HG03469 (cell line): Measurements from ENCODE around the gene POU3F1.

Experiments used
- ATAC-seq: cut with Tn5 transposase; IDR thresholded peaks from one replicate; pipeline ENCODE4 v1.9.1; 2021; ENCODE audit warnings: mild to moderate bottlenecking, moderate library complexity, moderate number of reproducible peaks; ENCODE audit not compliant: unreplicated experiment

The POU3F1 gene

DNA sequence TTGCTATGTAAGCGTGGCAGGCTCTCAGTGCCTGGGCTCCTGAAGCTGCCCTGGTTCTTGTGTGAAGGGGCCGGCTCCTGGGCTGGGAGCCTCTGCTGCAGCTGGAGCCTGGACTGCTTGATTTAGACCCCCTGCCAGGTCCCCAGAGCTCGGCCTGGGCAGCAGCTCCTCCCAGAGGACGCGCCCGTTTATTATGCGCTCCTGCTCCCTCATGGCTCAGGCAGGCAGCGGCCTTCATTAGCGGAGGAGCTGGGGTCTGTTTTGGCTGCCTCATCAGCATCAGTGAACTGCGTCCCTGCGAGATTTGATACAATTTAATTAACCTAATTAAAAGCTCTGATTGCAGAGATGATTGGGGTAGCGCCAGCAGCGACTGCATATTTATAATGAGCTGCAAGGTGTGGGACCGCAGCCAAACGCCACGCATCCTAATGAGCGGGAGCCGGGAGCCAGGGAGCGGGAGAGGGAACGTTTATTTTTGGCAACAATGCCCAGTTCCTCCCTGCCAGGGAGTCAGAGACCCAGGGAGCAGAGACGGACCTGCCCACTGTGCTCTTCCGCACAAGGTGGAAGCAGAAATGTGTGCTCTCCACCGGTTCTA, 17.4 kb downstream of the POU3F1 start:
- ATAC-seq: no peak

DNA sequence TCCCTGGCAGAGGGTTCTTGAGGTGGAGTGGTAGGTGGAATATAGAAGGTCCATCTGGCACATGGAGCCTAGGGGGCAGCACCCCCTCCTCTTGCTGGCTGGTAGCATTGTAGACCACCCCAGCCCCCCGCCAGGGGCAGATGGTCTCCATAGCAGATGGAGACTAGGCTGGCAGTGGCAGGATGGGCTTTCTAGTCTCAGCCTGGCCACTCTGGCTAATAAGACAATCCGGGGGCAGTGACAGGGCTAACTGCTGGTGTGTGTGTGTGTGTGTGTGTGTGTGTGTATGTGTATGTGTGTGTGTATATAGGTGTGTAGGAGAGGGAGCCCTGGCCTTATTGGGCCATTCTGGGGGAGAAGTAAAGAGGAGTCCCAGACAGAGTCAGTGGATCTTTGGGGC, 17.9 kb downstream of the POU3F1 start:
- no peak for ATAC-seq

DNA sequence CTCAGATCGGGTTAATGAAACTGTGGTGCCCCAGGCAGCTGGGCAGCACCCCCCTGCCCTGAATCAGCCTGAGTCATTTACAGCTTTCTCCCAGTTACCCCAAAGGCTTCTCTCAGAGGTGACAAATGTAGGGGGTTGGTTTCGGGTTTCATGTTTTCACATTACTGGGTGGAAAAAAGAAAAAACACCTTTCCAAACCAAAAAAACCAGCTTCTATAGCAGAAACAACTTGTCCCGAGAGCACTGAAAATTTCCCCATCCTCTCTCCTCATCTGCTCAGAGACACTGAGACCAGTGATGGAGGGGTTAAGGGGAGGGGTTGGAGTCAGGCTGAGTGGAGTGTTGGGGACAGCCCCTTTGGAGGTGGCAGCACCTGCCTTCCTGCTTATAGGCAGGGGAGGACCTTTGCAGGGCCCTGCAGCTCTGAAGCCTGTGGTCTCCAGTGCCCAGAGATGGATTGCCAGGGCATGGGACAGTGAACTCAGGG, 18.4 kb downstream of the POU3F1 start:
- ATAC-seq: peak; percentile 47

- ATAC-seq: peak; percentile 9
Observed at GRCh38 chr1:38027201-38028104, 19.1 kb downstream of the POU3F1 start.

DNA sequence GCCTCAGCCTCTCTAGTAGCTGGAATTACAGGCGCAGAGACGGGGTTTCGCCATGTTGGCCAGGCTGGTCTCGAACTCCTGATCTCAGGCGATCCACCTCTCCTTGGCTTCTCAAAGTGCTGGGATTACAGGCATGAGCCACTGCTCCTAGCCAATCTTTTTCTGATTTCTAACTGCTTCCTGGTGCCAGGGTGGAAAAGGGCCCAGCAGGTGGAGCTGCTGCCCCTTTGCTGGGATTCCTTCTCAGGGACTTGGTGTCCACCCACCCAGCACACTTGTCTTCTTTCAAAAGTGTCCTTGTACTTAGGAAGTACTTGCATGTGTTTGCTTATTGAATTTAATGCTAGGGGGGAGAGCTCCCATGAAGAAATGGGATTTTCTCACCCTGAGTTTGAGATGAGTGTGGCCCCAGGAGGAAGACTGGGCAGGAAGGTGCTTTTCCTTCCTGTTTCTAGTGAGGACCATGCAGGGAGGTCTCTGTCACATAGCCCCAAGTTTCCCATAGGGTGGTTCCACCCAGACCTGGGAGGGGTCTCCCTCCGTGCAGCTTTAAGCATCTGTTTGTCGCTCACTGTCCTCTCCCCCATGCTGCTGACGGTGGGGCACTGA, 19.9 kb downstream of the POU3F1 start:
- ATAC-seq: no peak

DNA sequence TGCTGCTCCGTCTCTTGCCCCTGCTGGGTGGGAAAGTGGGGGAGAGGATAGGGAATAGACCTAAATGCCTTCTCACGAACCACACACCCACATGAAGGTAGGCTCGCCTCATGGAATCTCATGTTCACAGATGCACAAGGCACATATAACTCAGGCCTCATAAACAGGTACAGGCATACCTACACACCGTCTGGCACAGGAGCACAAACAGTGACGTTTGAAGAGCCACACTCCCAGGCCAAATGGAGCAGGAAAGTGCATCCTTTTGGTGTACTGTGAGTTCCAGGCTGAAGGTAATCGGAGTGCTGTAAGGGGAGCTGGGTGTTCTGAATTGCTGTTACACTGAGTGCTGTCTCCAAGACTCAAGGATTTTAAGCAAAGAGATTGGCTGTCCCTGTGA, 20.9 kb downstream of the POU3F1 start:
- no peak for ATAC-seq

DNA sequence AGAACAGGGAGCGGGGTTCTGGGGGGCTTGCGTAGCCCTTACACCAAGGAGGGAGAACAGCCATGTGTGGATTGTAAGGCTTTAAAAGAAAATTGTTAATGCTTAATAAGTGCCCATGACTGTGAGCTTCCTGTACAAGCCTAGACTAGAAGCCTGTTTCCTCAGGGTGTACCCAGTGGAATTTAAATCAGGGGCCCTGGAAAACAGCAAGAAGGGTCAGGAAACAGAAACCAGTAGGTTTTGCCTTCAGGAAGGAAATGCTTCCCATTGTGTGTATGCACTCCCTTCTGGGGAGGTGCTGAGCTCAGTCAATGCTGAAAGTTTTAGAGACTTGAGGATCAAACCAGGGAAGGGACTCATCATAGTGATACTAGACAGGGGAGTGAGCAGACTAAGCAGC, 21.4 kb downstream of the POU3F1 start:
- ATAC-seq: no peak

DNA sequence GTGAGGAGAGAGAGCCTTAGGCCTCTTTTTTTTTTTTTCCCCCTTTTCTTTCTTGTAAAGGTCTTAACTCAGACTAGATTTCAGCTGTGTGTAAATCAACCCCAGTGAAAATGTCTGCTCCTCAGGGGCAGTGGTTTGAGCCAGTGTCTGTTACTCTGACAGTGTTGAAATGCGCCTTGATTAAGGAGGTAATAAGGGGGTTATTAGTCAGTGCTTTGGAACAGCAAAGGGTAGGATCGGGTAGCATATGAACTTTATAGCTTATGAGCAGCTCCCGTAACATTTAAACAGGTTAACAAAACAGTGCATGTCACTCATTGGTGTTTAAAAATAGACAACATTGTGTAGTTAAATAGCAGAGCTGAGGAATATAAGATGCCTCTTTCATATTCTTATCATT, 23.8 kb downstream of the POU3F1 start:
- no peak for ATAC-seq

DNA sequence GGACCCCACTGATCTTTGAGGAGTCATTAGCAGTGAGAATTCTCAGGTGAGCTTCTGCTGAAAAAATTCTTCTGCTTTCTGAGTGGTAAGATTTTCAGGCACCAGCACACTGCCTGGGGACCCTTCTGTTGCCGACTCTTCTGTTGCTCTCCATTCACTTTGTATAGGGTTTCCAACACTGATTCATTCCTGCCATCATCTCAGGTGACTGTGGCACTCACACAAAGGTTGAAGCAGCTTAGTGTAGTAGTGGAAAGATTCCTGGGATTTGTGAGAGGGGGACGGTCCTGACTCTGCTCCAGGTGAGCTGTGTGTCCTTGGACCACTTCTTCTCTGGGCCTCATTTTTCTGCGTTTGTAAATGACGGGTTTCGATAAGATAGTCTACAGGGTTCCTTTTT, 24.6 kb downstream of the POU3F1 start:
- no peak for ATAC-seq

- no peak for ATAC-seq
Observed at GRCh38 chr1:38020396-38020795, 26.2 kb downstream of the POU3F1 start.

- ATAC-seq: no peak
Observed at GRCh38 chr1:38018864-38019343, 27.7 kb downstream of the POU3F1 start.

- no peak for ATAC-seq
Observed at GRCh38 chr1:38015978-38016725, 30.4 kb downstream of the POU3F1 start.

DNA sequence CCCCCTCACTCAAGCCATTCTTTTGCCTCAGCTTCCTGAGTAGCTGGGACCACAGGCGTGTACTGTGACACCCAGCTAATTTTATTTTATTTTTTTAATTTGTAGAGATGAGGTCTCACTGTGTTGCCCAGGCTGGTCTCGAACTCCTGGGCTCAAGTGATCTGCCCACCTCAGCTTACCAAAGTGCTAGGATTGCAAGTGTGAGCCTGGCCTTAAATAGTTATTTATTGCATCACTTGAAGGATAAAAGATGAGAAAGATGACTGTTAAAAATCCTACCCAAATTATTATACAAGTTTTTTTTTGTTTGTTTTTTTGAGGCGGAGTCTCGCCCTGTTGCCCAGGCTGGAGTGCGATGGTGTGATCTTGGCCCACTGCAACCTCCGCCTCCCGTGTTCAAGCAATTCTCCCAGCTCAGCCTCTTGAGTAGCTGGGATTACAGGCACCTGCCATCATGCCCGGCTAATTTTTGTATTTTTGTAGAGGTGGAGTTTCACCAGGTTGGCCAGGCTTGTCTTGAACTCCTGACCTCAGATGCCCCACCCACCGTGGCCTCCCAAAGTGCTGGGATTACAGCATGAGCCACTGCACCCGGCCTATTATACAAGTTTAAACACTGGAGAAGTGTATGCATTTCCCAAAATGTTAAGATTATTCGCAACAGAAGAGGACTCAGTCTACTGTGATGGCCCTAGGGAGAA, 31.7 kb downstream of the POU3F1 start:
- no peak for ATAC-seq

DNA sequence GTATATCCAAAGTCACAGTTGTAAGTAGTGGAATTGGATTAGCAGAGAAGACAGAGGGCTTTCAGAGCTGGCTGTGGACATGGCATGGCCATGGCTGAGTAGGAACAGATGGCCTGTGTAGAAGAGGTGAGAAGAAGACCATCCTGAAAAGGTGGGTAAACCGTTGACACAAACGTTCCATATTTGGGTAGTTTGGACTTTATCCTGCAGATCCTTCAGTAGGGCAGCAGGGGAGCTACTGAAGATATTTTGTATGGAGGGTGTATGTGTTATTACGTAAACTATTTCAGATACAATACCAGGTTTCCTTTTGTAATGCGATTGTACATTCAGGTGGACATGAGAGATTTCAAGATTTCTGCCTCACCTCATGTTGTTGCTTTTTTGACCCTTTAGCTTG, 32.4 kb downstream of the POU3F1 start:
- no peak for ATAC-seq

GRCh38 chr1:38013227-38013622, 33.4 kb downstream of the POU3F1 start:
- no peak for ATAC-seq

DNA sequence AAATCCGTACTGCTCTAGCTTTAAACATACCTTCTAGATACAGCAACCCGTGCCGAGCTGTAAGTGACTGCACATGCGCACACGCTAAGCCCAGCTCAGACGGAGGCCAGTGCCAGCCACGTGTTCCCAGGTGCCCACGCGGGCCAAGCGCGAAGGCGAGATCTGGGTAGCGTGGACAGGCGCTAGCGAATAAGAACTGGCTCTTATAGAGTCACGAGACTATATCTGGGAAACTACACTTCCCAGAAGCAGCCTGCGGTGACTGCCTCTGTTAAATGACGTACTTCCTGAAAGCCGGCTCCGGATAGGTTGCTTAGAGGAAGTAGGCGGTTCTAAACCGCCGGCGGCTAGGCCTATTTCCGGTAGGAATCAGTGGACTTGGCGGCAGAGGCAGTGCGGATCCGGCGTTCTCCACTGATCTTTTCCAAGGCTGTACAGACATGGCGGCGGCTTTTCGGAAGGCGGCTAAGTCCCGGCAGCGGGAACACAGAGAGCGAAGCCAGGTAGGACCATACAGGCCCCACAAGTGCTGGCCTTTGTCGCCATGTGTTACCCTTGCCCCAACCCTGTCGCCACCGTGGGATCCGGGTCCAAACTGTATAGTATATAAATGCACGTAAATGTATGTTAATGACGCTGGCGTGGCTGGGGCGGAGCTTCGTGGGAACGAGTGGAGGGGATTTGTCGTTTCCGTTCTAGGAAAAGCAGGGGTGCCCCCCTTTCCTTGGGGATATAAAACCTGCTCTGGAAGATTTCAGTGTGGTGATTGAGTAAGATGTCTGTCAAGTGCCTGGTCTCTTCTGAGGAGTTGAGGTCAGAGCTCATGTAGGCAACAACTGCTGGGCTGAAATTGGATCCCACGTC, 34.0 kb downstream of the POU3F1 start, which contains the start of gene UTP11:
UTP11 (plus strand) TSS at position 372 of the 864 bp plus-strand sequence; CDS start at position 441, 69 bp downstream.
- peak; percentile 88 for ATAC-seq

DNA sequence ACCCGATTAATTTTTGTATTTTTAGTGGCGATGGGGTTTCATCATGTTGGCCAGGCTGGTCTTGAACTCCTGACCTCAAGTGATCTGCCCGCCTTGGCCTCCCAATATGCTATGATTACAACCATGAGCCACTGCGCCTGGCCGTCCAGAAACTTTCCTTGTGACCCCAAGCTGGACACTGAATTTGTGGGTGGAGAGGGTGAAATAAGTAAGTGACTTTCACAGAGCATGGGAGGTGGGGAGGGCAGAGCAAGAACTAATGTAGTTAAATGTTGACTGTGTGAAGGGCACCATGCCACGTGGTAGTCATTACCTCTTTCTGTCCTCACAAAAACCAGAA, 36.8 kb downstream of the POU3F1 start:
- no peak for ATAC-seq

GRCh38 chr1:38009088-38009840, 37.3 kb downstream of the POU3F1 start:
- ATAC-seq: no peak
